HG02973 (cell line): ENCODE measurements around the gene CST9L.
"Not testable (repeated sequence)": the region's sequence is repeated elsewhere in the genome, so short reads cannot be mapped to it uniquely, and the experiment has no call there.

Experiments
- ATAC-seq: cut with Tn5 transposase; IDR thresholded peaks from one replicate; pipeline ENCODE4 v1.9.1; 2021; ENCODE audit warnings: moderate library complexity; ENCODE audit not compliant: unreplicated experiment

The CST9L gene

GRCh38 chr20:23586735-23587525, 18.6 kb upstream of the CST9L start:
- no peak for ATAC-seq

GRCh38 chr20:23585808-23586734, 17.8 kb upstream of the CST9L start:
- ATAC-seq = no peak

DNA sequence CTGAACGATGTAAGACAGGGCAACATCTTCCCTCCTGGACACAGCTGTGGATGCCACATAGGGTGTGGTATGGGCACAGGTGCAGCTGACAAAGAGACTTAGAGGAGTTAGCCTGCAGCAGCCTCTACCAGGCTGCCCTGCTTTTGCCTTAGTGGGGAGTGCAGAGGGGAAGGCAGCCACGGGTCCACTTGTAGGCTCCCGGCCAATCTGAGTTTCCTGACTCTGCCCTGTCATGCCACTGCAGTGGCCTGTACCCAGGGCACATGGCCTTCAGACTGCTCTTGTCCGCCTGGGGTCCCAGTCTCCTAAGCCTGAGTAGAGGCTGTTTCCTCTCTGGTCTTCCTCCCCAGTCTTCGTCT, 17.1 kb upstream of the CST9L start:
- ATAC-seq = no peak

DNA sequence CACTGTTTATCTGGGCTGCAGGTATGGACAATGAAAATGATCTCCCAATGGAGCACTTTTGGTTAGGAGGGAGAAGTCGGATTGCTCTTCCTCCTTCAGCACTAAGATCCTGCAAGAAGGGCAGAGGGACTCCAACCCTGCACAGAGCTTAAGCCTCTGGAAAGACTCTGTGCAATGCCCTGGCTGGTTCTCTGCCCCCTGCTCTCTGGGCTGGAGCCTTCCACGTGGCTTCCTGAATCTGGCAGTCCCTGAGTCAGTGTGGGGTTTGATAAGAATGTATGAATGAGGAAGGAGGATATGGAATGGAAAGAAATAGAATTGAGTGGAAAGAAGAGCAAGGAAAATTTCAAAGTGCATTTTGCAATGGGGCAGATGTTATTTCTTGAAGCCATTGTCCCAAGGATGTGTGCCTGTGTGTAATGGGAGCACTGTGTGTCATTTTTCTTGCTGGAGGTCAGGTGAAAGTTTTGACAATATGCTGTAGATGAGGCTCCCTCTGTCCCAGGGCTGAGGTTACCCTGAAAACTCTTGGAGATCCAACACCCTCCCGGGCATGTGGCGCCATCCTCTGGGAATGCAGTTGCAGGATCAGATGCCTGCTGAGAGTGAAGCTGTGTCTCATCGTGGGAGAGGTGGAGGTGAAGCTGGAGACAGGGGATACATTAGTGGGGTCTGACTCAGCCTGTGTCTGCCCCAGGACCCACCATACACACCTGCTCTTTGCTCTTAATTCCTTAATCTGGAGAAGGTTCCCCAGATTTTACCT, 16.3 kb upstream of the CST9L start:
- no peak for ATAC-seq

DNA sequence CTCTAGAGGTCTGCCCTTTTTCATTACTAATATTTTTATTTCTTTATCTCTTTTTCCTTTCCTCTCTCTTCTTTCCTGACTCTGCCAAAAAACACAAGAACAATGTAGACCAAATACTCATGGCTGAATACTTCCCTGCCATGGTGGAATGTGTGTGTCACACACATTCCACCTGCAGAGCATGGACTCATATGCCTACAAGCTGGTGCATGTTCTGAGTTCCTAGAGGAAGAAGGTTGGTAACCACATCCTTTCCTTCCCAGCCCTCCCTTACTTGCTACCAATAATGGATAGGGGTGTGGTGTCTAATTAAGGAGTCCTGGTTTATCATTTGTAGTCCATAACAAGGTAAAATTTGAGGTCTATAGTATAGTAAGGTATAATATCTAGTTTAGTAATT, 15.2 kb upstream of the CST9L start:
- ATAC-seq = no peak

DNA sequence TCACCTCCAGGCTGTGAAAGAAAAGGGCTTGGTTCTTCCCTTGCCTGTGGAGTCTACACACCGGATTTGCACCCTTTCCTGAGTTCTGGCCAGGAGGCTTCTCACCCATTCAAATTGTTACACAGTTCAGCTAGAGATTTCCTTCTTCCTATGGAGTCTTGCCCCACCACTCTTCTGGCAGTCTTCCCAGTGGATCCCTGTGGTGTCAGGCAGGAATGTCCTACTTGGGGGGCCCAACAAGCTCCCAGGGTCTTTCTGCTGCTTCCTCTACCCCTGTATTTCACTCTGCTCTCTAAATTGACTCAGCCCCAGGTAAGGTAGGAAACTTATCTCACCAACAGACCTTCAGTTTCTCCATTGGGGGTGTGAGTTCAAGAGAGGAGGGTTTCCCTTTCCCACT, 14.0 kb upstream of the CST9L start:
- ATAC-seq = no peak

DNA sequence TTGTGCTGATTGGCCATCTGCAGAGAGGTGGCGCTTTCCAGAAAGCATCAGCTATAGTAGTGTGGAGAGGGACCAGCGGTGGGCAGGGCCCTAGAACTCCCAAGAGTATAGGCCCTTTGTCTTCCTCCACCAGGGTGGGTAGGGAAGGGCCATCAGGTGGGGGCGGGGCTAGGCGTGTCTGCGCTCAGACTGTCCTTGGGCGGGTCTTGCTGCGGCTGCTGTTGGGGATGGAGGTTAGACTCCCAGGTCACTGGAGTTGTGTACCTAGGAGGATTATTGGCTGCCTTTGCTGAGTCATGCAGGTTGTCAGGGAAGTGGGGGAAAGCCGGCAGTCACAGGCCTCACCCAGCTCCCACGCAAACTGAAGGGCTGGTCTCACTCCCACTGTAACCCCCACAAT, 13.5 kb upstream of the CST9L start:
- ATAC-seq = not testable (repeated sequence)

DNA sequence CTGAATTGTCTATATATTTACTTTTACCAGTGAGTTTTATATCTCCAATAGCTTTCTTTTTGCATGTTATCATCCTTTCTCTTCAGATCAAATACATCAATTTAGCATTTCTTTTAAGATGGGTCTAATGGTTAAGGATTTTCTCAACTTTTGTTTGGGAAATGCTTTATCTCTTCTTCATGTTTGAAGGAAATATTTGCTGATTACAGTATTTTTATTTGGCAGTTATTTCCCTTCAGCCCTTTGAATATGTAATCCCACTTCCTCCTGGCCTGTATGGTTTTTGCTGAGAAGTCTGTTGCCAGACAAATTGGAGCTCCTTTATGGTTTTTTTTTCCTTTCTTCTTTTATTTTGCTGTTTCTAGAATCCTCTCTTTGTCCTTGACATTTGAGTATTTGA, 6.7 kb upstream of the CST9L start:
- no peak for ATAC-seq

DNA sequence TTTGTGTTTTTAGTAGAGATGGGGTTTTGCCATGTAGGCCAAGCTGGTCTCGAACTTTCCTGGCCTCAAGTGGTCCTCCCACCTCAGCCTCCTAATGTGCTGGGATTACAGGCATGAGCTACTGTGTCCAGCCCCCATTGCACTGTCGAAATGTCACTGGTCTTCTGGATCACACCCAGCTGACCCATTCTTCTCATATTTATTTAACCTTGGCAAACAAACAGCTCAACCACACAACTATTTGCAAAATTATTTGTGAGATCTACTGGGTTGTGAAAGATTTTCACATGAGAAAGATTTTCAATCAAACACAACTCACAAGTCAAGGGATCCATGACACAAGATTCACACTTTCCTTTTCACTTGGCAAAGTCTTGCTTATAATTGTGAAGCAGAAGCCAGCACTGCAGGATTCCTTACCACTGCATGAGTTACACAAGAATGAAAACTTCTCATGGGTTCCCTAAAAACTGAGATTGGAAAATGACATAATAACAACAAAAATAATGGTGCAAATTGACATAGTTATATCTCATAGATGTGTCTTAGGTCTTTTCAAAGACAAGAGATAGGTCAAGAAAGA, 2.0 kb upstream of the CST9L start:
- no peak for ATAC-seq

- no peak for ATAC-seq
Measured at GRCh38 chr20:23569570-23569969, 1.3 kb upstream of the CST9L start.

DNA sequence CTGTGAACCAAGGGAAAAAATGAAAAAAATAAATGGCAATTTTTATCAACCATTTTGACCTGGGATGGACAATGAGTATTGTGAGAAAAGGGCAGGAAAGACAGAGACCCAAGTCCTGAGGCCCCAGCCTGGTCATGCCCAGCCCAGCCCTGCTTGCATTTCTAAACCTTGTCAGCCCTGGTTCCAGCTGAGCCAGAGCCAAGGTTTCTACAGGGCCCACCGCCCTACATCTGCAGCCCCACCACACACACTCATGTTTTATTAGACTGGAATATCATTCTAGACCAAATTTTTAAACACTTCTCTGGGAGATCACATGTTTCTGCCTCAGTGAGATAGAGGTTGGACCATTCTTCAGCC, 667 bp upstream of the CST9L start:
- ATAC-seq = no peak

GRCh38 chr20:23566199-23566932, 1.9 kb downstream of the CST9L start:
- no peak for ATAC-seq

GRCh38 chr20:23565503-23566045, 2.7 kb downstream of the CST9L start:
- no peak for ATAC-seq

GRCh38 chr20:23564927-23565326, 3.4 kb downstream of the CST9L start:
- ATAC-seq = no peak

- ATAC-seq = no peak
Measured at GRCh38 chr20:23562721-23563342, 5.5 kb downstream of the CST9L start.

DNA sequence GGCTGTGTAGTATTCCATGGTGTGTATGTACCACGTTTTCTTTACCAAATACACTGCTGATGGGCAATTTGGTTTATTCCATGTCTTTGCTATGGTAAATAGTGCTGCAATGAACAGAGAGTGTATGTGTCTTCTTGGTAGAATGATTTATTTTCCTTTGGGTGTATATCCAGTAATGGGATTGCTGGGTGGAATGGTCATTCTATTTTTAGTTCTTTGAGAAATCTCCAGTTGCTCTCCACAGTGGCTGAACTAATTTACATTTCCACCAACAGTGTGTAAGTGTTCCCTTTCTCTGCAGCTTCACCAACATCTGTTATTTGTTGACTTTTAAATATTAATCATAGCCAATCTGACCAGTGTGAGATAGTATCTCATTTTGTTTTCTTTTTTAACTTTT, 13.9 kb downstream of the CST9L start:
- no peak for ATAC-seq

DNA sequence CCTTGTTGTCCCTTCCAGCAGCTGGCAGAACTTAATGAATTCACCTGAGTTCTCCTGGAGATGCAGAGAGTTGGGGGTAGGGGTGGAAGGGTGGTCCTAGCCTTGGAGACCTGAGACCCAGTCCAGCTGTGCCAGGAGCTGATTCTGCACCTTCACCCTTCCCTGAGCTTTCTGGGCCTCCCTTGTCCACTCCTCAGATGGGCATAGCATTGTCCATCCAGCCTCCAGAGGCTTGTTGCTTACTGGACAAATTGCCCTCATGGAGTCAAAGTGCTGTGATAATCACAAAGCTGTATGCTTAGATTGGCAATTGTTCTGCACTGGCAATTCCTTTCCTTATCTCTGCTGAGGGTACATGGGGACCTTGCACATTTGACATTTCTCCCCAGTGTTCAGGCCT, 16.5 kb downstream of the CST9L start:
- ATAC-seq = no peak

- ATAC-seq = no peak
Measured at GRCh38 chr20:23551383-23551782, 16.9 kb downstream of the CST9L start.

DNA sequence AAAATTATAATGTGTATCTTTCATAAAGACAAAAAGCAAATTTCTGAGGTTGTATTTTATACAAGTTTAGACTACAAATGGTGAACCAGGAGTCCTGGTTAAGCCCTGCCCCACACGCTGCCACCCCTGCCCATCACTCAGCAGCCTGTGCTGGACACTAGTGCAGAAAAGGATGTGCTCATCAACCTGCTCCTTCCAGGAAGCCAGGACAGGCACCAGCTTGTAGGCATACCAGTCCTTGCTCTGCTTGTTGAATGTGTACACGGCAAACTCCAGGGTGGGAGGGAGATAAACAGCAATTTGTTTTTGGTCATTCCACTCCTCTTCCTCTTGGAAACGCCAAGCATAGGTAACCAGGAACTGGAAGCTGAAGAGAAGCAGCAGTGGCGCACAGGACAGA, 18.1 kb downstream of the CST9L start:
- ATAC-seq = no peak

- no peak for ATAC-seq
Measured at GRCh38 chr20:23548408-23548807, 19.9 kb downstream of the CST9L start.
